ENCODE measurements around the gene SFSWAP. TPM values are rescaled to one million over a fixed set of nuclear protein-coding genes. Genes with fewer than 3 reads are reported as not detected.

Gene SFSWAP
- total and polyA plus RNA-seq, 2 of the 13 experiments (the other 11 are each of a cell fraction or from before 2014, with no cell fraction given), result 17.1 to 27.7 TPM

GRCh38 chr12:131840643-131841416 is 129.9 kb downstream of the SFSWAP start (continued):
- TF ChIP-seq RCOR2 (CRISPR knock-in tag; IDR thresholded peaks at IDR 0.05), result no peak
- TF ChIP-seq THRA (CRISPR knock-in tag; IDR thresholded peaks at IDR 0.05; ENCODE audit: borderline replicate concordance), result peak; percentile 70; the same call in 1 of the 2 replicates
- peak; percentile 60; the same call in 1 of the 2 replicates for TF ChIP-seq PAXIP1 (CRISPR knock-in tag; conservative IDR thresholded peaks at IDR 0.05)
- no peak for TF ChIP-seq ZNF678 (CRISPR knock-in tag; IDR thresholded peaks at IDR 0.05)
- TF ChIP-seq RBFOX2 (IDR thresholded peaks at IDR 0.05; ENCODE audit: low read depth, low read length), result no peak
- no peak for TF ChIP-seq ZNF639 (CRISPR knock-in tag; conservative IDR thresholded peaks at IDR 0.05)
- peak; percentile 53; the same call in 1 of the 2 replicates for TF ChIP-seq SKIL (CRISPR knock-in tag; IDR thresholded peaks at IDR 0.05; ENCODE audit: borderline replicate concordance)
- TF ChIP-seq ATF7 (IDR thresholded peaks at IDR 0.05), result no peak
- no peak for TF ChIP-seq ATF7 (CRISPR knock-in tag; IDR thresholded peaks at IDR 0.05)
- no peak for TF ChIP-seq ZSCAN31 (CRISPR knock-in tag; IDR thresholded peaks at IDR 0.05; ENCODE audit: low read depth)
- TF ChIP-seq ZMYM3 (CRISPR knock-in tag; IDR thresholded peaks at IDR 0.05), result peak; percentile 46; the same call in 1 of the 2 replicates
- TF ChIP-seq ZMYM4 (CRISPR knock-in tag; IDR thresholded peaks at IDR 0.05), result peak; percentile 39; the same call in 1 of the 2 replicates
- TF ChIP-seq HNRNPK (IDR thresholded peaks at IDR 0.05; ENCODE audit: low read depth, low read length, poor library complexity, severe bottlenecking), result no peak
- TF ChIP-seq ZNF24 (IDR thresholded peaks at IDR 0.05), result no peak
- TF ChIP-seq TARDBP (CRISPR knock-in tag; IDR thresholded peaks at IDR 0.05), result peak; percentile 36; the same call in 1 of the 2 replicates
- peak; percentile 80; the same call in 1 of the 2 replicates for TF ChIP-seq NFKB2 (CRISPR knock-in tag; IDR thresholded peaks at IDR 0.05; ENCODE audit: borderline replicate concordance)
- TF ChIP-seq THAP7 (CRISPR knock-in tag; IDR thresholded peaks at IDR 0.05), result no peak; the same call in 1 of the 2 replicates
- no peak for TF ChIP-seq ZNF576 (CRISPR knock-in tag; IDR thresholded peaks at IDR 0.05)
